HepG2 (cell line): ENCODE results near the gene CAVIN2. TPM values are rescaled to one million over a fixed set of nuclear protein-coding genes. Genes with fewer than 3 reads are reported as not detected.

Source experiments
- ATAC-seq: fragments of 200-7000 bp; cut with Tn5 transposase; 3 replicates; pipeline ENCODE4 v1.9.1; 2020; ENCODE audit warnings: mild to moderate bottlenecking, moderate library complexity
- BruUV-seq: library from RNA; stranded (reverse); fragments of 400-500 nt; replicated peaks from 2 replicates; lab custom pipeline; 2021; lab: Mats Ljungman, UMichigan
- CTCF ChIA-PET: fragments of 300-600 bp; formaldehyde crosslinking; extraction: SDS; loops from one replicate; lab custom pipeline; 2021; ENCODE audit warnings: low total read pairs, inconsistent platforms, low intra/inter-chr PET ratio; lab: Yijun Ruan, JAX
- POLR2A ChIA-PET: fragments of 350-600 bp; sonication (Branson Sonifier 250); formaldehyde crosslinking; loops from one replicate; lab custom pipeline; 2020; ENCODE audit warnings: antibody characterized with exemption, inconsistent platforms; lab: Yijun Ruan, JAX
- DNase-seq: peaks from one replicate; pipeline ENCODE4 v3.0.0-alpha.2; 2015; ENCODE audit warnings: low spot score
- FAIRE-seq: peaks from 3 replicates; lab custom pipeline; 2011; peaks lifted over from hg19 to GRCh38; lab: Jason Lieb, UNC
- H2AFZ ChIP-seq: one replicate; pipeline ENCODE4 v1.6.1; 2011; ENCODE audit warnings: low read length, inconsistent platforms
- H3K27ac ChIP-seq: fragments of 300-600 bp; 3 replicates; pipeline ENCODE4 v1.8.0; 2011; ENCODE audit warnings: mixed run types, mild to moderate bottlenecking, mixed read lengths, low read length, inconsistent platforms; ENCODE audit not compliant: insufficient read depth; ENCODE audit errors: extremely low read length
- H3K27me3 ChIP-seq, 2 experiments: fragments of 200-600 bp in 1 of 2; 2 replicates in 1 of 2; 3 replicates in 1 of 2; pipeline versions ENCODE4 v1.6.0 to v1.8.0; 2011; ENCODE audit warnings: low read length in 2 of 2, mild to moderate bottlenecking in 2 of 2, moderate library complexity in 2 of 2, inconsistent platforms in 1 of 2; ENCODE audit not compliant: insufficient read depth in 2 of 2, control insufficient read depth in 1 of 2
- H3K36me3 ChIP-seq, 2 experiments: fragments of 200-600 bp in 1 of 2; replicated peaks in 1 of 2; 2 replicates in 1 of 2; 3 replicates in 1 of 2; pipeline versions ENCODE4 v1.5.1 to v1.8.0; 2011; ENCODE audit warnings: low read length in 2 of 2, inconsistent platforms in 1 of 2; ENCODE audit not compliant: insufficient read depth in 2 of 2, control insufficient read depth in 1 of 2
- H3K4me1 ChIP-seq: 2 replicates; pipeline ENCODE4 v1.5.1; 2012; ENCODE audit warnings: low read length, inconsistent platforms; ENCODE audit not compliant: insufficient read depth
- H3K4me2 ChIP-seq: 2 replicates; pipeline ENCODE4 v1.6.0; 2011; ENCODE audit warnings: low read depth, low read length, inconsistent platforms
- H3K4me3 ChIP-seq, 3 experiments: fragments of 200-600 bp in 1 of 3; sonication (generic), shearing (Covaris generic) in 1 of 3; replicated peaks in 1 of 3; 2 replicates each; pipeline ENCODE4 v1.5.1; 2011 to 2016; ENCODE audit warnings: low read length in 3 of 3, inconsistent platforms in 2 of 3, low read depth in 2 of 3, mild to moderate bottlenecking in 2 of 3, control low read depth in 1 of 3, mixed read lengths in 1 of 3; ENCODE audit not compliant: insufficient read depth in 1 of 3
- H3K79me2 ChIP-seq: one replicate; pipeline ENCODE4 v1.6.1; 2011; ENCODE audit warnings: low read length, inconsistent platforms; ENCODE audit not compliant: insufficient read depth
- H3K9ac ChIP-seq: 2 replicates; pipeline ENCODE4 v1.6.0; 2011; ENCODE audit warnings: mild to moderate bottlenecking, low read depth, low read length, inconsistent platforms; ENCODE audit not compliant: insufficient read depth
- H3K9me3 ChIP-seq: 2 replicates; pipeline ENCODE4 v1.5.1; 2012; ENCODE audit warnings: mild to moderate bottlenecking, low read length
- H4K20me1 ChIP-seq: 2 replicates; pipeline ENCODE4 v1.6.0; 2011; ENCODE audit warnings: inconsistent platforms, mild to moderate bottlenecking, low read length, moderate library complexity; ENCODE audit not compliant: insufficient read depth
- ATF3 ChIP-seq: sonication (generic); formaldehyde crosslinking; IDR thresholded peaks from 2 replicates; pipeline ENCODE4 v1.4.0; 2020; ENCODE audit warnings: missing genetic modification reagents
- GABPA ChIP-seq, 2 experiments: IDR thresholded peaks; 2 replicates each; pipeline ENCODE4 v1.6.1; 2011 to 2016; ENCODE audit warnings: low read depth in 2 of 2, low read length in 1 of 2, missing biosample characterization in 1 of 2, missing genetic modification characterization in 1 of 2
- HCFC1 ChIP-seq: fragments of 150-350 bp; IDR thresholded peaks from 2 replicates; pipeline ENCODE4 v1.6.1; 2014; ENCODE audit warnings: low read depth, low read length
- HNRNPLL ChIP-seq: fragments of 200-400 bp; formaldehyde crosslinking; IDR thresholded peaks from 2 replicates; pipeline ENCODE4 v1.6.1; 2017; ENCODE audit warnings: mild to moderate bottlenecking, low read depth, low read length; ENCODE audit not compliant: poor library complexity, severe bottlenecking
- IKZF1 ChIP-seq: fragments of 450-650 bp; IDR thresholded peaks from 2 replicates; pipeline ENCODE4 v1.7.1; 2016
- JUNB ChIP-seq: sonication (generic); formaldehyde crosslinking; IDR thresholded peaks from 2 replicates; pipeline ENCODE4 v1.8.0; 2022; ENCODE audit warnings: missing genetic modification reagents, mild to moderate bottlenecking, borderline replicate concordance
- KDM1A ChIP-seq: IDR thresholded peaks from 2 replicates; pipeline ENCODE4 v1.6.1; 2016; ENCODE audit warnings: missing compliant biosample characterization
- KLF15 ChIP-seq: sonication (generic); formaldehyde crosslinking; IDR thresholded peaks from 2 replicates; pipeline ENCODE4 v1.8.1; 2023; ENCODE audit warnings: borderline replicate concordance, mild to moderate bottlenecking, inconsistent platforms, missing genetic modification reagents, mixed read lengths
- RARG ChIP-seq: sonication (generic); formaldehyde crosslinking; IDR thresholded peaks from 2 replicates; pipeline ENCODE4 v1.4.0; 2020; ENCODE audit warnings: low read depth, mild to moderate bottlenecking, missing genetic modification reagents
- SRSF1 ChIP-seq: fragments of 200-400 bp; formaldehyde crosslinking; optimal IDR thresholded peaks from 2 replicates; pipeline ENCODE3; 2017; ENCODE audit warnings: mild to moderate bottlenecking, low read depth, low read length, moderate library complexity
- ZFP41 ChIP-seq: sonication (generic); formaldehyde crosslinking; IDR thresholded peaks from 2 replicates; pipeline ENCODE4 v1.4.0; 2020; ENCODE audit warnings: mild to moderate bottlenecking, missing genetic modification reagents, borderline replicate concordance
- ZNF547 ChIP-seq: sonication (generic); formaldehyde crosslinking; IDR thresholded peaks from 2 replicates; pipeline ENCODE4 v1.5.1; 2020; ENCODE audit warnings: mild to moderate bottlenecking, missing genetic modification reagents
- ZNF672 ChIP-seq: sonication (generic); formaldehyde crosslinking; IDR thresholded peaks from 2 replicates; pipeline ENCODE4 v1.8.1; 2022; ENCODE audit warnings: missing genetic modification reagents
- ZNF781 ChIP-seq: sonication (generic); formaldehyde crosslinking; IDR thresholded peaks from 2 replicates; pipeline ENCODE4 v1.5.1; 2020; ENCODE audit warnings: borderline replicate concordance, mild to moderate bottlenecking, missing genetic modification reagents; ENCODE audit errors: not compliant biosample characterization
- WGBS: methylation state at CpG from one replicate; pipeline ENCODE4 v1.1.6; 2017; ENCODE audit warnings: low lambda C conversion rate; 5-methylcytosine and 5-hydroxymethylcytosine counted together
- in situ Hi-C: cut with HindIII; loops from 2 replicates; pipeline ENCODE4 v1.10.0; 2017; ENCODE audit warnings: low pct_unique_long_range_greater_than_20kb; ENCODE audit not compliant: extremely low pct_ligation_motif_present
- intact Hi-C: fragments of 100-400 bp; cut with micrococcal nuclease; formaldehyde crosslinking; loops from one replicate; pipeline ENCODE4 v1.10.0; 2022; ENCODE audit not compliant: unreplicated experiment
- polyA plus RNA-seq, 8 experiments: library from polyadenylated mRNA; depleted of rRNA in 3 of 8; stranded (reverse) in 7 of 8; unstranded in 1 of 8; fragments of >200 nt; fragmentation: Illumina TruSeq in 4 of 8; extraction: Trizol in 4 of 8; gene quantifications; 2 replicates each; pipeline versions ENCODE4 v1.2.1 to v1.2.3, GENCODE V29; 2011 to 2016; ENCODE audit warnings: low read depth in 4 of 8, missing spikeins in 1 of 8, mixed read lengths in 1 of 8; ENCODE audit not compliant: insufficient read depth in 1 of 8
- total RNA-seq, 5 experiments: library from RNA; depleted of rRNA; stranded (reverse); fragments of >200 nt; fragmentation: Illumina TruSeq; extraction: Trizol; gene quantifications; 2 replicates each; pipeline ENCODE4 v1.2.3, GENCODE V29; 2016; ENCODE audit warnings: low read depth in 1 of 5

The CAVIN2 gene
- total and polyA plus RNA-seq, 2 of the 13 experiments (the other 11 are each of a cell fraction or from before 2014, with no cell fraction given): 7.6 to 38.8 TPM

DNA sequence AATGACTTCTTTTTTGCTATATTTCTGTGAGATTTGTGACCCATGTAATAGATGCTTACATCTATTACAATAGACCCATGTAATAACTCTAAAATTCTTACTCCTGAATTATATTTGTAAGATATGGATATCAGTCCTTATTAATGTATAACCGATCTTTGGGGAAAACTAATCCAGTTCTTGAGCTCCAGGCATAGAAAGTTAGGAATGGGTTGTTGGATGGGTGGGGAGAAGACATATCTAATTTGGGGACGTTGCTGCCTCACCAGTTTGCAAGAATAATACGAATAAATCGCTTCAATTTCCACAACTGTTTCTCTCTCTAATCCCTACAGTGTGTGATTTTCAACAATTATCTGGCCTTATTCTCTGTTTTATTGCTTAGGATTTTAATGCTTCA is 13.5 kb downstream of the CAVIN2 start:
- H4K20me1 ChIP-seq: no peaks in the 10 kb centered on the region
- H3K27me3 ChIP-seq: no peaks in the 10 kb centered on the region
- no peak overlapping the region for H3K4me3 ChIP-seq
- in situ Hi-C loops (no loop called here), intact Hi-C loops (no loop called here)
- H3K36me3 ChIP-seq: peaks cover 6 to 28% of the 10 kb centered on the region in 2 experiments
- ChIA-PET CTCF (no interaction called here), POLR2A (no interaction called here)
- no peaks in the 10 kb centered on the region for H3K9me3 ChIP-seq
- H3K4me2 ChIP-seq: no peak overlapping the region
- H3K27ac ChIP-seq: no peak overlapping the region
- H3K4me1 ChIP-seq: peaks cover 4% of the 10 kb centered on the region; the same call in 1 of the 2 replicates
- H3K9ac ChIP-seq: no peak overlapping the region
- H2AFZ ChIP-seq: no peak overlapping the region
- 90% methylated on average over 4 of the region's 4 CpGs for WGBS
- BruUV-seq: no TSS peak
- H3K79me2 ChIP-seq: no peaks in the 10 kb centered on the region
- DNase-seq (no peak), ATAC-seq (no peak), FAIRE-seq (no peak)
- TF ChIP-seq SRSF1: no peak
- no peak for TF ChIP-seq ZNF547
- TF ChIP-seq ZNF672 (CRISPR knock-in tag): no peak
- TF ChIP-seq KLF15 (CRISPR knock-in tag): no peak
- TF ChIP-seq JUNB: no peak
- TF ChIP-seq ZFP41 (CRISPR knock-in tag): no peak
- no peak for TF ChIP-seq HNRNPLL
- TF ChIP-seq RARG (CRISPR knock-in tag): no peak
- no peak for TF ChIP-seq KDM1A (CRISPR knock-in tag)
- no peak for TF ChIP-seq ATF3 (CRISPR knock-in tag)
- TF ChIP-seq GABPA (IDR thresholded peaks at IDR 0.05; ENCODE audit: low read depth, low read length): no peak
- no peak for TF ChIP-seq GABPA (CRISPR knock-in tag; IDR thresholded peaks at IDR 0.05; ENCODE audit: low read depth)
- TF ChIP-seq IKZF1: no peak
- no peak for TF ChIP-seq HCFC1
- no peak for TF ChIP-seq ZNF781 (CRISPR knock-in tag)
